Activated CD4-positive, alpha-beta T cell treated with anti-CD3 and anti-CD28 coated beads, Interleukin-2, Interleukin-4, amounts not matched to agents 100 ng/mL and 50 ng/mL, durations not matched to agents 16 hours and 8 hours (primary cell): ENCODE measurements around the gene AUNIP.
A peak's percentile ranks its signal among the peaks of the same experiment; 100 is the strongest.

Experiments
- DNase-seq: peaks from one replicate; pipeline ENCODE4 v3.0.0-alpha.2; 2020; ENCODE audit warnings: low spot score

AUNIP gene

DNA sequence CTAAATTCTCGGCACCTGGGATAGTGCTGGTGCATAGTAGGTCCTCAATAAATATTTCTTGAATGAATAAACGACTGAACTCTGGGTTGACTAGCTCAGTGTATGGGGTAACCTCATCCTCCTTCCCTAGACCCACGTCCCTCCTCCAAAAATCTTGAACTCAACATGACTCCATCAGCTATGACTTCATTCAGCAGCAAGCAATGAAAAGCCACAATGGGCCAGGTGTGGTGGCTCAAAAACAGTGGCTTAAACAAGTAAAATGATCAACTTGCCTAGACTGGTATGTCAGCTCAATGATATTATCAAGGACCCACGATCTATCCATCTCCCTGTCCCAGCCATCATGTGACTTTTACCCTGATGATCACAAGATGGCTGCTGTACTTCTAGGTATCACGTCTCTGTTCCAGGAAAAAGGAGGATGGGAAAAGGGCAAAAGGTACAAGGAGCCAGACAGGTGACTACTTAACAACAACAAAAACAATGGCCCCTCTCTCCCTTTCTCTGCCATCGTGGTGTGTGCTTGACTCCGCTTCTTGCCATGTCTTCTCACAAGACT lies 29.2 kb upstream of the AUNIP start:
- DNase-seq: no peak

DNA sequence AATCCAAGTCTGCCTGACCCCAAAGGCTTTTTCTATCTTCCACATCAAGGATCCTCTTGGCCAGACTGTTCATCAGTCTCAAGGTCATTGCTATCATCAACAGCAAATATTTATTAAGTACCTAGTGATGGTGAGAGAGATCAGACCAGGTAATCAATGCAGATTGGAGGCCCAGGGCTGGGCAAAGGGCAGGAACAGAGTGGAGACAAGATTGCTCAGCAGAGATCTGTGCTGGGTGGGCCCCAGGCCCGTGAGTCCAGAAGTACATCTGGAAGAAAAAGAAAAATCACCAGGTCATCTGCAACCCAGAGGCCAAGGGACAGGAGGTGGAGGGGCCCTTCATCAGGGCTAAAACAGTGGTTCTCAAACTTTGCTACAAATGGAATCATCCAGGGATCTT lies 26.3 kb upstream of the AUNIP start:
- no peak for DNase-seq

DNA sequence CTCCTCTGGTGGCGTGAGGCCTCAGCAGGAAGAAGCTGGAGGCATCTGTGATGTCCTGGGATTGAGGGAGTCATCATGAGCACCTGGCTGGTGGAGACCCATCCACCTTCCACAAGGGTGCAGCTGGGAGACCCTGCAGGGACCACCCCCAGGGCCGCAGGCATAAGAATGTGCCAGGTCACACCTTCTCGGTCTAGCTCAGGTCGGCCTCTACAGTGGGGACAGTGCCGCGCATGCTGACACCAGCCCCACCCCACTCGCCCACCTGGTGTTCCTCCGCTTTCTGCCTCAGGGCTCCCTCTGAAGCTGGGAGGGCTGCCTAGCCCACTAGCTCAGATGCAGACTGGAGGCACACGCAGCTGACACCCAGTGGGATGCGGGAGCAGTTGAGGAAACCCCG lies 22.0 kb upstream of the AUNIP start:
- no peak for DNase-seq

DNA sequence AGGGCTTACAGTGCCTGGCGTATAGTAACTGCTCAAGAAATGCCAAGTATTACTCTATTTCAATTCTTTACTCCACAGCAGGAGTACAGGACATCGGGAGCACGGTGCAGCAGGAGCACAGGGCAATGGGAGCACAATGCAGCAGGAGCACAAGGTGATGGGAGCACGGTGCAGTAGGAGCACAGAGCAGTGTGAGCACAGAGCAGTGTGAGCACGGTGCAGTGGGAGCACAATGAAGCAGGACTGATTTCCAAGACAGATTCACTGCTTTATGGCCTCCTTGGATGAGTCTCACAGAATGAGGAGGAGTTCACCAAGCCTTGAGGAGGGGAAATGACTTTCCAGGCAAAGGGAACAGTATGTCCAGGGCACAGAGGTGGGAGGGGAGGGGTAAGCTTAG lies 21.3 kb upstream of the AUNIP start:
- DNase-seq: no peak

DNA sequence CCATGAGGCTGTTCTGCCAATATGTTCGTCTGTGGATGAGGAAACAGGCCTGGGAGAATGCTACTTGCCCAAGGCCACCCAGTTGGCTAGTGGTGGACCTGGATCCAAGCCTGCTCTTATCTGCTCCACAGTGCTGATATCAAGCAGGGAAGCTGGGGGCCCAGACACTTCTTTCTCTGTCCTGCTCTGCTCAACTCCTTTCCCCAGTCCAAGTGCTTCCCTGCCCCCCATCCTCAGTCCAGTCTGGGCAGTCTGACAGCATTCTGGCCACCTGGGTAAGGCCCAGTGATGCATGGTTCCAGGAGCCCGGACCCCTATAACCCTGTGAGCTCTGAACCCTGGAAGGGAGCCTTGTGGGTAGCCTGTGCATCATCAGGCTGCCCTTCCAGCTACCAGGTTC lies 20.4 kb upstream of the AUNIP start:
- no peak for DNase-seq

DNA sequence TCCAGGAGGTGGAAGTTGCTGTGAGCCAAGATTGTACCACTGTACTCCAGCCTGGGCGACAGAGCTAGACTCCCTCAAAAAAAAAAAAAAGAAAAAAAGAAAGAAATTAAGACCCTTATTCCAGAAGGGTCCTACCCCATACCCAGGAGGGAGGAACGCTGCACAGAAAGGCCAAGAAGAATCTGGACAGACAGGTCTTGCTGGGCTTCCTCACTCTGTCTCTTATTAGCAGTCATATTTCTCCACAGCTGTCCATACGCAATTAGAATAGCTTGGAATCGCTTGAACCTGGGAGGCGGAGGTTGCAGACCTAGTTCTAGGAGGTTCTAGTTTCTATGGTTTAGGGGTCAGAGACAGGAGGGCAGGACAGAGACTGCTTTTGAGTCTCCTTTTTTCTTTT lies 19.4 kb upstream of the AUNIP start:
- no peak for DNase-seq

DNA sequence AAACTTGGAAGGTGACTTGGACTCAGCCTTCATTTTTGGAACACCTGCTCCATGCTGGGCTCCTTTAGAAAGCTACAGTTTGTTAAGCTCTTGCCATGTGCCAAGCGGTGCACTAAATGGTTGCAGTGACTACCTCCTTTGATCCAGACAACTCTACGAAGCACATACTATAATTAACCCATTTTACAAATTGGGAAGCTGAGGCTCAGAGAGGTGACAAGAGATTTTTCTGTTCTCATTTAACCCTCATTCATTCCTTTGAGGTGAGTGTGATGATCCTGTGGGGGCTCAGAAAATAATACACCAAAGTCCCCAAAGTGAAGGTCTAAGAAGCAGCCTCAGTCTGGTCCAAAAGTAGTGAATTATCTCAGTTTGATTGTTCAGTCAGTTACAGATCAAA lies 17.9 kb upstream of the AUNIP start:
- DNase-seq: no peak

DNA sequence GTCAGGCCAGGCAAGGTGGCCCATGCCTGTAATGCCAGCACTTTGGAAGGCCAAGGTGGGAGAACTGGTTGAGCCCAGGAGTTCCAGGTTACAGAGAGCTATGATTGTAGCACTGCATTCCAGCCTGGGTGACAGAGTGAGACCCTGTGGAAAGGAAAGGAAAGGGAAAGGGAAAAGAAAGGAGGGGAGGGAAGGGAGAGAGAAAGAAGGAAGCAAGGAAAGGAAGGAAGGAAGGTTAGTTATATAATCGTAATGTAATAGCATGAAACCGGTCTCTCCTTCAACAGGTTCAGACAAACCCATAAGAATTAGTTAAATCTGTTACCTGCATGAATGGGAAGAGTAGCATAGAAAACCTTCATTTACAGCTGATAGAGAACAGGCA lies 17.4 kb upstream of the AUNIP start:
- no peak for DNase-seq

DNA sequence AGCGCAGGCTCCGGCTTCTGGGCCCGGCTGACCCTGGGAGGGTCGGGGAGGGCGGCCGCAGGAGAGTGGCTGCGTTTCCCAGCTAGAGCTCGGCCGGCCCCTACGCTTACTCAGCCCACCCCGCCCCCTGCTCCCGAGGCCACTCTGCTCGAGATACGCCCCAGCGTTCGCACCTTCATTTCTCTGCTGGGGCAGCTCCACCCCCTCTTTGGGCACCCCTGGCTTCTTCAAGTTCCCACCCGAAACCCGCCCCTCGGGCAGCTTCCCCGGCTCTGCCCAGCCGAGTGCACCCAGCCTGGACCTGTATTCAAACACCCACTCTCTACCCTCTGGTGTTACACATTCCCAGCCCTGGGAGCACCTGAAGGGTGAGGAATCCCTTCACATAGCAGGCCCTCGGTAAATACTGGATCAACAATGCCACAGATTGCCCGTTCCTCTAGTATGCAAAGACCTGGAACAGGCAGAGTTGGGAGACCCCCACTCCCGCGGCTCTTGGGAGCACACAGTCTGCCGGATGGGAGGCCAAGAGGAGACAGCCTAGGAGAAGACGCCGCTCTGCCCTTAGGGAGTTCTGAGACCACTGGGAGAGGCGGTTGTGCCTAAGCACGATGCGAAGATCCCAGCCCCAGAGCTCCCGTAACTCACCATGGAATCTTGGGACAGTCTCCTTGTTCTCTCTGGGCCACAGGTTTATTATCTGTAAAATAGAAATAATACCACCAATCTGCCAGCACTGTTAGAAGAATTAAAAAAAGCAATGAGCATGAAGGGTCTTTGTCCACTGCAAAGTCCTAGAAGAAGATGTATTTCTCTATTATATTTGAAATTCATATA lies 16.8 kb upstream of the AUNIP start:
- no peak for DNase-seq

DNA sequence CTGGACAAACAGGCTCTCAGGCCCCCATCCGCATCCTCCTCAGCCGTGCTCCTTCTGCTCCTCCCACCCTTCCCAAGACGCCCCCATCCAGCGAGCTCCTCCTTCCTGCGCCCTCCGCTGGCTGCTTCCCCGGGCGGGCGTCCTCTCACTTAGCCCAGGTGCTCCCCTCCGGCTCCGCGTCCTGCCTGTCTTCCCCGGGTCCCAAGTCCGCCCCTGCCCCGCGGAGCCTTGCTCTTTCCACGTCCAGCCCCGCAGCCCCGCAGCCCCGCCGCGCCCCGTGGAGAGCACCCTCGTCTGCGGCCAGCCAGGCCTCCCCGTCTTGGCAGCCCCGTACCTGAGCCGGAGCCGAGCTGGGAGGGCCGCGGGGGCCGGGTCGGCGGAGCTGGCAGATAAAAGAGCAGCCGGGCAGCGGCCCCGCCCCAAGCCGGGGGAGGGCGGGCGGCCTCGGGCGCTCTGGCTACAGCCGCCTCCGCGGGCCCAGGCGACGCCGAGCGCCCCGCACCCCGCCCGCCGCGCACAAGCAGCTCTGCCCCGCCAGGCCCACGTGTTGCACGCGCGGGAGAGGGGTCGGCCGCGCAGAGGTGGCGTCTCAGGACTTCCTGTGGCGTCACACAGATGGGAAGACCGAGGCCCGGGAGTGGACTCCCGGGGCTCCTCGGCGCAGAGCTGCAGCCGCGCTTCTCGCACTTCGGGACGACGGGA lies 16.0 kb upstream of the AUNIP start, which contains the start of gene PAQR7:
Gene PAQR7, minus strand, starts transcription at position 555 of the 702 bp plus-strand sequence. CDS start 11,869 bp downstream, outside the sequence.
- peak; percentile 30 for DNase-seq

DNA sequence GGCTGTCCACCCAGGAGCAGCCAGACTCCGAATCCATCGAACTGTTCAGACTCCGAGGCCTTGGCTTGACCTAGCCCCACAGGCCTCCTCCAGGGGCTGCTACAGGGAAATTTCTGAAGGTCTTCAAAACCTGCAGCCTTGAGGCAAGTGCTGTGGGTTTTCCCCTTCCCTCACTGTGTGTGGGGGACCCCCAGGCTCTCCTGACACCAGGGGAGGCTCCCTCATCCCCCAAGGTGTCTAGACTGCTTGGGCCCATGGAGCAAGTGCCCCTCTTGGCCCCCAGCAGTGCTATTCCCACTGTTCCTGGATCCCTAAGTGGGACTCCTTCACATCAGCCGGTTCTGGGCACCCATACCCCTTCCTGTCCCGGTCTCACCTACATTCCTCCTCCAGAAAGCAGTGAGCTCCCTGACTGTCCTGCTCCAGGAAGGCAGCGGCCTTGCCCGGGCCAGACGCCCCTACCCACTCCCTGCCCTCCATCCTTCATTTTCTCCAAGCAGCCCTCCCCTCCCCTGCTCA lies 15.4 kb upstream of the AUNIP start:
- no peak for DNase-seq

DNA sequence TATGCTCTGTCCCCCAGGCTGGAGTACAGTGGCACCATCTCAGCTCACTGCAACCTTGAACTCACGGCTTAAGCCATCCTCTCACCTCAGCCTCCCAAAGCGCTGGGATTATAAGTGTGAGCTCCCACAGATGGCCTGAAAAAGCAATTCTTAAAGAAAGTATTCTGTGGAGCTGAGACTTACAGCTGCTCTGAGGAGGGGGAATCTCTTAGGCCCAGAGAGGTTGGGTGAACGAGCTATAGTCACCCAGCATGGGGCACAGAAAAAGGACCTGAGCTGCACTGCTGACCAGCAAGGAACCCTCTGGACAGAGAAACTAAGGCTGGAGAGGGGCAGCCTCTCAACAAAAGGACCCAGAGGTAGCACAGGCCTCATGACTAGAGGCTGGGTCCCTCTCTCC lies 15.0 kb upstream of the AUNIP start:
- DNase-seq: no peak

DNA sequence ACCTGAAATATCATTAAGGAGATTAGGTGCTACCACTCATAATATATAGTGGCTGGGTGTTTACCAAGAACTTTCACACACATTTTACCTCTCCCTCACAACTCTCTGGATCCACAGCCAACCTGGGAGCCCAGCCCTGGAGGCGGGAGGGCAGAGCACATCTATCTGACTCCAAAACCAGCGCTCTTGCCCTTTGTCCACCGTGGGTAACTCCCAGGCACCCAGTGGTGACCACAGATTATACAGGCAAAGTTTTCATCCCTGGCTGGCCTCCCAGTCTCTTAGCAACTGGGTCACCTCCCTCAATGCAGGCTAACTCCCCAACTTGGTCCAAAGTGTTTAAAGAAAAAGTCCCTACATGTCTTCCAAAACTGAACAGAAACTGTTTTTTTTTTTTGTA lies 13.9 kb upstream of the AUNIP start:
- no peak for DNase-seq

DNA sequence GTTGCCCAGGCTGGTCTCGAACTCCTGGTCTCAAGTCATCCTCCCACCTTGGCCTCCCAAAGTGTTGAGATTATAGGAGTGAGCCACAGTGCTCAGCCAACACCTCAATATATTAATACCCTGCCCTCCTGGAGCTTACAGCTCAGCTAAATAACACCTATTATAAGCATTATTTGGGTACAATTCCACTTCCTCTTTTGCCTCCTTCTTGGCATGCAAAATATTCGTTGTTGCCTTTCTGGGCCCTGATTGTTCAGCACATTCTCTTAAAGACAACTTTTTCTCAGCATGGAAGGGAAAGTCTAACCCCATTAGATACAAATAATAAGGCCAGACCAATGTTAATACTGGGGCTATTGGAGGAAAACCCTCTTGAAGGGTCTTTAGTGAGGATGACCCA lies 13.5 kb upstream of the AUNIP start:
- no peak for DNase-seq

DNA sequence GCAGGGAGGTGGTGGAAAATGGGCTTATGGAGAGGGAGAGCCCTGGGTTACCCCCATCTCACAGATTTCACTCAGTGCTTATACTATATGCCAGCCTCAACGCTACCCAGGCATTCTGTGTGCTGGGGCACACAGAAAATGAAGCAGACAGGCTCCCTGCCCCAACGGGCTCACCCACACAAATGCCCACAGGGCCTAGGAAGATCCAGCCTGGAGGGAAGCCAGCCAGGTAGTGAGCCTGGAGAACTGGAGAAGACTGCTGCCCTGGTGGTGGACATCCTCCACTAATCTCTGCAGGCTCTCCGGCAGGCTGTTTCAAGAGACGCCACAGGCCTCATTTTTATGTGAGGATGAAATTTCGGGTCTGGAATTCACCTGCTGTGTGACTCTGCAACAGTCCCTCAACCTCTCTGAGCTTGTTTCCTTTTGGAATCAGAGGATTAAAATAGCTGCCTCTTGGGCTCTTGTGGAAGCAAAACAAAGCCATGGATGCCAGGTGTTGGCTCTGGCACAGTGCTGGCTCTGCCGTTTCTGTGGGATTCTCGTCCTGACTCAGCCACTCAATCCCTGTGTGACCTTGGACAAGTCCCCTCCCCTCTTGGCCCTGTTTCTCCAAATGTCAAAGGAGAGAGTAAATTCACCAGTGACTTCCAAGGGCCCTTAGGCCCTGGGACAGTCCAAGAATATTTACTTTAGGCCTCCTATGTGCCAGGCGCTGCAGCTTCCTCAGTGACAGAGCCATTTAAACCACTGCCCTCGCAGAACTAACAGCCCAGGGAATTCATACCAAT lies 12.6 kb upstream of the AUNIP start:
- DNase-seq: no peak

DNA sequence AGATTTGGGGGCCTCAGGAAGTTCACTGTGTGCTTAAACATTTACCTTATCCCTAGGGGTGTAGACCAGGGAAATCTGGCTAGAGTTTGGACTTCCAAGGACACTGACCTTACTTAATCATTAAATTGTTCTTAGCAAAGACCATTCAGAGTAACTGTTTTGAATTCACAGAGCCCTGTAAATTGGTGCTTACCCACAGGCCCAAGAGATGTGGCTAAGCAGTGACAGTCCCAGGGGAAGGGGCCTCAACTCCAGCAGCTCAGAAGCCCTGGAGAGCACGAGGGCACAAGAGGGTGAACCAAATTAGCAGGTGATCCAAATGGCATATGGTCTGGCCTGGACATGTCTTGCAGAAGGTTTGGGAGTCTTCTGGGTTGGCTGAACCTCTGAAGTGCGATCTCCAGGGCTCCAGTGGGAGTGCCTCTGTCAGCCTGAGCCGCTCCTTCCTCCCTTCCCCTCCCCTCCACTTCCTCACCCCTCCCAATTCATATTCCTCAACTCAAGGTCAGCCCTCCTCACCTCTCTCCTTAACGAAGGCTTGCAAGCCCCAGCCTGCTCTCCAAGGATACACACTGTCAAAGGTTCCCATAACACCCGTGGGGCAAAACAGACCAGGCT lies 11.9 kb upstream of the AUNIP start:
- no peak for DNase-seq

DNA sequence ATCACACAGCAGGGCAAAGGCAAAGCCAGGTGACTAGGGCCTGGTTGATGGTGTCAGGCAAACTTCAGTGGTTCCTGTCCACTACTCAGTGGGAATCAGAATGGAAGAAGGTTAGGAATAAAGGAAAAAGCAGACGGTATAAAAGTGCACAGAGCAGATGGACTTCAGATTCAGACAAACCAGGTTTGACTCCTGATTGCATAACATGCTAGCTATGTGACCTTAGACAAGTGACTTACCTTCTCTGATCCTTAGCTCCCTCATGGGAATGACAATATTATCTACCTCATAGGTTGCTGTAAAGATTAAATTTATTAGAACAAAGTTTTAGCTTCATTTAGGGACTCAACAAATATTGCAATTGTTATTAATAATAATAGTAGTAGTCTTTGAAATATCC lies 11.4 kb upstream of the AUNIP start:
- DNase-seq: no peak

DNA sequence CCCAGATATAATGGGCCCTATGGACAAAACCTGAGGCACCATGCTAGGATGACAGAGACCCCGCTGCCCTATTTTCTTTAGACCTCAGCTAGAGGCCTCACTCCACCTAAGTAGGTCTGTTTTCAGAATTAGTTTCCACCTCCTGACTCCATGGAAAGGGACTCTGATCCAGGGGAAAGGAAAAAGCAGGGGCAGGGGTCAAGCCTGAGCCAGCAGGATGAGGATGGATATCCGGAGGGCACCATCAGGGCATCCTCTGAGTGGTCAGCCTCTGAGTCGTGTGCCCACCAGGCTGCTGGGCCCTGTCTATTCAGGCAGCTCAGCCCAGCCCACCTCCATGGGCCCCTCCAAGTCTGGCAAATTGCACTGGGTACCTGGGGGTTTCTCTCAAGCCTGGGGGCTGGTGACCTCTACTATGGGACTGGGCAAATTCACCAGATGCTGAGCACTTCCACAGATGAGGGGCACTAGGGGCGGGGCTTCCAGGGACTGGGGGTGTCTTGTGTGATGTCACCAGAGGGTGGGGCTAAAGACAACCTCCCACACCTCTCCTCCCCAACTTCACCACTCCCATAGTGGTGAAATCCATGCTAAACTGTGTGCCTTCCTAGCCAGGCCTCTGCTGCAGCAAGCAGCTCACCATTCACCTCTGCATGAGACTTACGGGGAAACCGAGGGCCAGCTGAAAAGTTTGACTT lies 10.8 kb upstream of the AUNIP start:
- DNase-seq: no peak

DNA sequence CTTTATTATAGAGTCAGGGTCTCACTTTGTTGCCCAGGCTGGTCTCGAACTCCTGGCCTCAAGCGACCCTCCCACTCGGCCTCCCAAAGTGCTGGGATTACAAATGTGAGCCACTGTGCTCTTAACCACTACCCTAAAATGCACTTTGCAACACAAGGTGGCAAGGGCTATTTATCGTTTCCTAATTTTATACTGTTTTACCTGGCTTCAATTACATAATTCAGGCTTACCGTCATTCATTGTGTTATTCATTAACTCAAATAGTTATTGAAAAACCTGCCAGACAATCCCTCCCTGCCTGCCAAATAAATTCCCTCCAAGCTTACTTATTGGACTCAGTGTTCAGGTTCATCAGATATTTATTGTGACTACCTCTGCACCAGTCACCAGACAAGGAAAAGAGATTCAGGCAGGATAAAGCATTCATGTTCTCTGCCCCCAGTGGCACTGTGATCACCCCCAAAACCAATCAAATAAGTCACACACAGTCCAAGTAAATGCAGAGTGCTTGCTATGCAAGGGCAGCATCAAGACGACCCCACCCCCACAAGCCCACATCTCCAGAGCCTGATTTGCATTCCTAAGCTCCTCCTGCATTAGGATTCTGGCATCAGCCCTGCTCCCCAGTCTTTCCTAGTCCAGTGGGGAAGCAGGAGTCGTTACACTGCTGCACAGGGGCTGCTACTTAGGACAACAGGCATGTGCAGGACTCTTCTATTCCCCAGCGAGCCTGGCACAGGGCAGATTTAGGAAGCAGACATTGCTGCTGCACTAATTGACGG lies 8.1 kb upstream of the AUNIP start:
- no peak for DNase-seq

DNA sequence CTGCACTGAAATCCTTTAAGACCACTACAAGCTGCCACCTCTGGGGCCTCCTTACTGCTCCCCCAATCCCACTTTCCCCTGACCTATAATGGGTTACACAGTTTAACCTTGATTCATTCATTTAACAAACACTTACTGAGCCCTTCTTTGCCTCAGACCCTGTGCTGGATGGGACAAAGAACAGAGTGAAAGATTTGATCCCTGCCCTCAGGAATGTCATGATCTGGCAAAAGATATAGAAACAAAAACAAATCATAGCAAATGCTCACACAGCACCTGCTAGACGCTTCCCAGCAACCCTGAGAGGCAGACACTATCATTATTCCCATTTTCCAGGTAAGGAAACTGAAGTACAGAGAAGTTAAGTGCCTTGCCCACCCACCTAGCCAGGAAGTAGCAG lies 7.0 kb upstream of the AUNIP start:
- no peak for DNase-seq
